ENCODE measurements around the gene ATXN1. TPM values are rescaled to one million over a fixed set of nuclear protein-coding genes. Genes with fewer than 3 reads are reported as not detected.
A peak's percentile ranks its signal among the peaks of the same experiment; 100 is the strongest.

The ATXN1 gene
- total and polyA plus RNA-seq, 2 of the 13 experiments (the other 11 are each of a cell fraction or from before 2014, with no cell fraction given) = 20.7 to 39.5 TPM

GRCh38 chr6:16761471-16762267 is 409 bp upstream of the ATXN1 start (continued):
- TF ChIP-seq ZNF678 (CRISPR knock-in tag; IDR thresholded peaks at IDR 0.05) (0 out of 2 replicates have a peak, but pooled peaks have one; percentile 23), ZNF556 (CRISPR knock-in tag; IDR thresholded peaks at IDR 0.05; ENCODE audit: borderline replicate concordance) (peak; percentile 90; the same call in 1 of the 2 replicates), SYNCRIP (IDR thresholded peaks at IDR 0.05; ENCODE audit: insufficient read depth, low read depth, low read length) (no peak), TARDBP (CRISPR knock-in tag; IDR thresholded peaks at IDR 0.05) (0 out of 2 replicates have a peak, but pooled peaks have one; percentile 24), FUBP1 (CRISPR knock-in tag; IDR thresholded peaks at IDR 0.05; ENCODE audit: borderline replicate concordance) (0 out of 2 replicates have a peak, but pooled peaks have one; percentile 35), GATA4 (IDR thresholded peaks at IDR 0.05; ENCODE audit: borderline replicate concordance, low read depth) (no peak), THAP8 (CRISPR knock-in tag; IDR thresholded peaks at IDR 0.05; ENCODE audit: borderline replicate concordance) (no peak), CAMTA2 (CRISPR knock-in tag; IDR thresholded peaks at IDR 0.05; ENCODE audit: borderline replicate concordance) (peak; percentile 90; the same call in 1 of the 2 replicates), ZNF138 (CRISPR knock-in tag; IDR thresholded peaks at IDR 0.05; ENCODE audit: low read depth) (no peak), ZBTB2 (CRISPR knock-in tag; IDR thresholded peaks at IDR 0.05; ENCODE audit: low read depth) (peak; percentile 89), FOXP4 (CRISPR knock-in tag; IDR thresholded peaks at IDR 0.05) (0 out of 2 replicates have a peak, but pooled peaks have one; percentile 55), MLX (CRISPR knock-in tag; IDR thresholded peaks at IDR 0.05) (0 out of 2 replicates have a peak, but pooled peaks have one; percentile 13), ZBTB4 (CRISPR knock-in tag; IDR thresholded peaks at IDR 0.05; ENCODE audit: borderline replicate concordance) (peak; percentile 78), YY1 (IDR thresholded peaks at IDR 0.05; ENCODE audit: insufficient read depth, insufficient replicate concordance, low read depth, low read length) (peak; percentile 83), CBFB (CRISPR knock-in tag; IDR thresholded peaks at IDR 0.05) (peak; percentile 59; the same call in 1 of the 2 replicates), KMT2A (CRISPR knock-in tag; IDR thresholded peaks at IDR 0.05) (peak; percentile 76)
